ENCODE data around the gene RGL4.

Gene RGL4

GRCh38 chr22:23677701-23677995 is 13.2 kb upstream of the RGL4 start:
- no peak for DNase-seq (ENCODE audit: extremely low read depth, low read depth)
- TF ChIP-seq, protein P1, sequence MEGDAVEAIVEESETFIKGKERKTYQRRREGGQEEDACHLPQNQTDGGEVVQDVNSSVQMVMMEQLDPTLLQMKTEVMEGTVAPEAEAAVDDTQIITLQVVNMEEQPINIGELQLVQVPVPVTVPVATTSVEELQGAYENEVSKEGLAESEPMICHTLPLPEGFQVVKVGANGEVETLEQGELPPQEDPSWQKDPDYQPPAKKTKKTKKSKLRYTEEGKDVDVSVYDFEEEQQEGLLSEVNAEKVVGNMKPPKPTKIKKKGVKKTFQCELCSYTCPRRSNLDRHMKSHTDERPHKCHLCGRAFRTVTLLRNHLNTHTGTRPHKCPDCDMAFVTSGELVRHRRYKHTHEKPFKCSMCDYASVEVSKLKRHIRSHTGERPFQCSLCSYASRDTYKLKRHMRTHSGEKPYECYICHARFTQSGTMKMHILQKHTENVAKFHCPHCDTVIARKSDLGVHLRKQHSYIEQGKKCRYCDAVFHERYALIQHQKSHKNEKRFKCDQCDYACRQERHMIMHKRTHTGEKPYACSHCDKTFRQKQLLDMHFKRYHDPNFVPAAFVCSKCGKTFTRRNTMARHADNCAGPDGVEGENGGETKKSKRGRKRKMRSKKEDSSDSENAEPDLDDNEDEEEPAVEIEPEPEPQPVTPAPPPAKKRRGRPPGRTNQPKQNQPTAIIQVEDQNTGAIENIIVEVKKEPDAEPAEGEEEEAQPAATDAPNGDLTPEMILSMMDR (IDR thresholded peaks at IDR 0.05; ENCODE audit: low read depth, low read length), result no peak

DNA sequence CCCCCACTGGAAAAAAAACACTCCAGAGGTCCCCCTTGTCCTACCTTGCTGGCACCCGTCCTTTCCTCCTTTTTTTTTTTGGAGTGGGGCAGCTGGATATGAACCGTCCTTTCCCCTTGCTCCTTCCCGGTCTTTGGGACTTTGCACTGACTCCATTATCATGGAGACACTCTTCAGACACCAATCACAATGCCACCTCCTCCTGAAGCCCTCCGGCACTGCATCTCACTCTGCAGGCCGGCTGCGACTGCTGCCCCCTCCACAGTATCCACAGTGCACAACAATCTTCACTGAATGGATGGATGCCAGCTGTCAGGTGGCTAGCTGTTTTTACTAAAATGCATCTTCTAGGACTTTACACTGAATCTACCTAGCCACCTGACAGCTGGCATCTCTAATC is 12.7 kb upstream of the RGL4 start:
- TF ChIP-seq, protein P1 (IDR thresholded peaks at IDR 0.05; ENCODE audit: low read depth, low read length), result no peak
- DNase-seq (ENCODE audit: extremely low read depth, low read depth), result no peak

- no peak for DNase-seq (ENCODE audit: extremely low read depth, low read depth)
- TF ChIP-seq, protein P1 (IDR thresholded peaks at IDR 0.05; ENCODE audit: low read depth, low read length), result no peak
Observed at GRCh38 chr22:23681026-23681809, 9.6 kb upstream of the RGL4 start.

- no peak for DNase-seq (ENCODE audit: extremely low read depth, low read depth)
- TF ChIP-seq, protein P1 (IDR thresholded peaks at IDR 0.05; ENCODE audit: low read depth, low read length), result no peak
Observed at GRCh38 chr22:23682077-23682476, 8.7 kb upstream of the RGL4 start.

- no peak for DNase-seq (ENCODE audit: extremely low read depth, low read depth)
Observed at GRCh38 chr22:23682827-23683355, 7.9 kb upstream of the RGL4 start.

GRCh38 chr22:23683545-23683944 is 7.3 kb upstream of the RGL4 start:
- no peak for DNase-seq (ENCODE audit: extremely low read depth, low read depth)
- TF ChIP-seq, protein P1 (IDR thresholded peaks at IDR 0.05; ENCODE audit: low read depth, low read length), result no peak

More at GRCh38 chr22:23682827-23683355, 7.9 kb upstream of the RGL4 start:
- TF ChIP-seq, protein P1 (IDR thresholded peaks at IDR 0.05; ENCODE audit: low read depth, low read length), result no peak

- no peak for DNase-seq (ENCODE audit: extremely low read depth, low read depth)
- TF ChIP-seq, protein P1 (IDR thresholded peaks at IDR 0.05; ENCODE audit: low read depth, low read length), result no peak
Observed at GRCh38 chr22:23684026-23684425, 6.8 kb upstream of the RGL4 start.
